Posterior vena cava (tissue), 2 donors: Measurements from ENCODE around the gene PITPNM2. TPM values are rescaled to one million over a fixed set of nuclear protein-coding genes. Genes with fewer than 3 reads are reported as not detected.
"Not testable (repeated sequence)": the region's sequence is repeated elsewhere in the genome, so short reads cannot be mapped to it uniquely, and the experiment has no call there.

ENCODE experiments used
- DNase-seq: peaks from one replicate; pipeline ENCODE4 v3.0.0-alpha.2; 2020; ENCODE audit warnings: low spot score
- intact Hi-C, 2 donors: fragments of 100-400 bp; cut with DNase I; formaldehyde crosslinking; loops; one replicate each; pipeline versions ENCODE4 v1.14.1 to v1.14.2; 2022 to 2023
- total RNA-seq, 2 donors: library from RNA; stranded (reverse); fragmentation: NEBNext Ultra II Directional; extraction: Animal tissue kit (Norgen Biotek cat#: 25700); gene quantifications; one replicate each; pipeline ENCODE4 v1.2.1, GENCODE V29; 2021
- donor health status: DM: yes; HTN: yes; CAD: no.
- donor health status: DM: yes; HTN: yes; CAD: no.

Gene PITPNM2
- total RNA-seq, 2 donors from 2014 or later = 17.2 to 24.7 TPM

DNA sequence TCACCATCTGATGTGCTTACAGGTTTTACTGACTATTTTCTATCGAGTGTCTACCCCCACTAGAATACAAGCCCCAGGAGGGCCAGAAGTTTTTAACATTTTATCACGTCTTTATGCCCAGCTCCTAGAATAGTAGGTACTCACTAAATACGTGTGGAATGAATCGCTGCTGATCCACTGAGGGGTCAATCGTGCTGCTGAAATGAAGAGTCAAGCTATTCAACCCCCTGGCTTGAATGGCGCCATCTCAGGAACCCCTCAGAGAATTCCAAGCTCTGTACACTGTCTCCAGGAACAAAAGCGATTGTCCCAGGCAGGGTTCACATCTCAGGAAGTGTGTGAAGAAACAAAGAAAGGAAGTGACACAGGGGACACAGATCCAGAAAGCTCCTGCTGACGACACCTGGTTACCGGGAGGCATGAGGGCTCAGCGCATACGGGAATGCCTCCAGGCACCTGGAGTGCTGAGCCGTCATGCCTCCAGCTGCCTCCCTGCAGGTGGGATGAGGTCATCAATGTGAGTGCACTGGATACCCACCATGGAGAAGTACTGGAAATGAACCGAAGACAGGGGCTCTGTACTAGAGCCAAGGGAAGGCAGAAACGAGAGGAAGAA, 45.6 kb downstream of the PITPNM2 start:
- intact Hi-C loops = no loop called here
- DNase-seq = no peak

DNA sequence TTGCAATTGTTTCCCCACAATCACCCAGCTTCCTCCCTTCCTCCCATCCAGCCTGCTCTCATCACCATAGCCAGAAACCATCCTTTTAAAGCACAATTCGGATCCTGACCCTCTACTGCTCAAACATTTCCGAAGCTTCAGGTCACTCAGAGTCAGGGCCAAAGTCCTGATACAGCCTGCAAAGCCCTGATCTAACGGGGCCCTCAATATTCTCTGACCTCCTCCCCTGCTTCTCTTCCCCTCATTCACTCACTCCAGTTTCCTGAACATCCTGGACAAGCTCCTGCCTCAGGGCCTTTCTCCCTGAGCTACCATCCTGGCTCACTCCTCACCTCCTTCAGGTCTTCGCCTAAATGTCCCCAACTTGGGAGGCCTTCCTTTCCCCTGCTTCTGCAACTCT, 46.1 kb downstream of the PITPNM2 start:
- intact Hi-C loops = no loop called here
- no peak for DNase-seq

DNA sequence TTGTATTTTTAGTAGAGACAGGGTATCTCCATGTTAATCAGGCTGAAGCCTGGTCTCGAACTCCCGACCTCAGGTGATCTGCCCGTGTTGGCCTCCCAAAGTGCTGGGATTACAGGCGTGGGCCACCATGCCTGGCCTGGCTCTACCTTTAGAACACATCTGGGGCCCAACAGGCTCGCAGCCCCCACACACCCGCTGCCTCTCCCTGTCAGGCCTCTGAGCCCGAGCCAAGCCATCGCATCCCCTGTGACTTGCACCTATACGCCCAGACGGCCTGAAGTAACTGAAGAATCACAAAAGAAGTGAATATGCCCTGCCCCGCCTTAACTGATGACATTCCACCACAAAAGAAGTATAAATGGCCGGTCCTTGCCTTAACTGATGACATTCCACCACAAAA, 46.8 kb downstream of the PITPNM2 start:
- DNase-seq, intact Hi-C loops: not testable (repeated sequence)

DNA sequence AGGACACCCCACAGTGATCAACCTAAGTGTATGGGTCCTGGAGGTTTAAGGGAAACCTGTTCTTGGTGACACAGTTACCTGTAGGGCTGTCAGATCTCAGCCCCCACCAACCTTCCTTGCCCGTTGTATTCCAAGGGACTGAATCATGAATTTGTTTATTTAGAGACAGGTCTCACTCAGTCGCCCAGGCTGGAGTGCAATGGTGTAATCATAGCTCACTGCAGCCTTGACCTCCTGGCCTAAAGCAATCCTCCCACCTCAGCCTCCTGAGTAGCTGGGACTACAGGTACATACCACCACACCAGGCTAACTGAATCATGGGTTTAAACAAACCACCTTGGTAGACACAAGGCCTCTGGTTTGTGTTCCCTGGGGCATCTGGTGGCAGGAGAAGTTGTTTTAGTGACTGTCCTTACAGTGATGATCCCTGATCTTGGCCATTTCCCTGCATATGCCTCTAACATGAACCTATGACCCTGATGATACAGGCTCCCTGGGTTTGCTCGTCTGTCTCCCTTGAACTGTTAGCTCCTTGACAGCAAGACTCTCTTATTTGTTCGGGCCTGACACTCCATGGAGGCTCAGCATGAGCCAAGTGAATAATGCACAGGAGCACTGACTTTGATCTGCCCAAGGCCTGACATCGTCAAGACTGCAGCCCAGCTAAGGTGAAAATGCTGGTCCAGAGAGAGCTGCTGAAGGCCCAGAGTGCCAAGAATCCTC, 47.9 kb downstream of the PITPNM2 start:
- DNase-seq = no peak
- intact Hi-C loops = no loop called here

- intact Hi-C loops = no loop called here
- no peak for DNase-seq
Measured at GRCh38 chr12:123102366-123102765, 48.5 kb downstream of the PITPNM2 start.

DNA sequence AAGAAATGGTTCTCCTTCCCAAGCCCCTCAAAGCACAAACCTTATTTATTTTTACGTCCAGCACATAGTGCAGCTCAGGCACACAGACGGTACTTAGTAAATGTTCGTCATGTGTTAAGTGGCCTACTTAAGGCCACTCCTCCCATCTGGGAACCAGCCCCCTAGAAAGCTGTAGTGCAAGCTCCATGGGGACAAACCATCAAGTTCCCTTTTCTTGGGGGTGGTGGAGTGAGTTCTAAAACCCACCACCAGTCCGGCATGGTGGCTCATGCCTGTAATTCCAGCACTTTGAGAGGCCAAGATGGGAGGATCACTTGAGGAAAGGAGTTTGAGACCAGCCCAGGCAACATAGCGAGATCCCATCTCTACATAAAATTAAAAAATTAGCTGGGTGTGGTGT, 49.4 kb downstream of the PITPNM2 start:
- intact Hi-C loops = no loop called here
- no peak for DNase-seq

Other genes with a start within 250 kb of the PITPNM2 start
- gene ABCB9, start 184.6 kb downstream of the PITPNM2 start, total RNA-seq = 1 to 10 TPM; 3.4 to 5.3 TPM
- gene OGFOD2, start 175.8 kb downstream of the PITPNM2 start, total RNA-seq = 1 to 10 TPM; 7.6 to 9.6 TPM
- 100 to 1,000 TPM; 125 to 132 TPM for gene ARL6IP4, start 170.4 kb downstream of the PITPNM2 start, total RNA-seq
- gene MPHOSPH9, start 82.1 kb upstream of the PITPNM2 start, total RNA-seq = 10 to 100 TPM; 12.6 to 18.7 TPM
- gene MTRFR, start 82.3 kb upstream of the PITPNM2 start, total RNA-seq = 1 to 10 TPM; 5.8 to 7.3 TPM
- 100 to 1,000 TPM; 121 to 123 TPM for gene CDK2AP1, start 120.8 kb upstream of the PITPNM2 start, total RNA-seq
- gene SBNO1, start 213.8 kb upstream of the PITPNM2 start, total RNA-seq = 10 to 100 TPM; 26.1 to 31.2 TPM
- gene KMT5A, start 233.0 kb upstream of the PITPNM2 start, total RNA-seq = 10 to 100 TPM; 52.2 to 56.1 TPM